LHCN-M2 (cell line): ENCODE measurements around the gene CD22. TPM values are rescaled to one million over a fixed set of nuclear protein-coding genes. Genes with fewer than 3 reads are reported as not detected.

ENCODE experiments used
- DNase-seq: peaks from one replicate; pipeline ENCODE4 v3.0.0-alpha.2; 2012; ENCODE audit warnings: low read depth
- total RNA-seq: library from RNA; depleted of rRNA; stranded (reverse); fragments of >200 nt; gene quantifications from 2 replicates; pipeline ENCODE4 v1.2.3, GENCODE V29; 2014

Gene CD22
- total RNA-seq, 1 experiment from 2014 or later = 2.2 TPM

DNA sequence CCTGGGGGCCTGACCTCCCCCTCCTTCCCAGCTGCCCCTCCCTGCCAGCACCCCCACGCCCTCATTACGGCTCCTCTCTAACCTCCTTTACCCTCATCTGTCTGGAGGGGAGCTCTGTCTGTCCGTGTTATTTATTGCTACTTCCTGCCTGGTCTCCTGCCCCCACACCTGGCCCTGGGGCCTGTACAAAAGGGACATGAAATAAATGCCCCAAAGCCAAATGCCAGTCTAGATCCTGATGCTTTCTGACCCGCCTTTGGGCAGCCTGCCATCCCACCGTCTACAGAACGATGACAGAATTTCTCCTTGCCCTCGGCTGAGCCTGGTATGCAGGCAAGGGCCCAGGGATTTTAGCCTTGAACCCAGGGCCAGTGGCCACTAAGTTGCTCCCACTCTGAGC, 15.4 kb upstream of the CD22 start:
- no peak for DNase-seq

DNA sequence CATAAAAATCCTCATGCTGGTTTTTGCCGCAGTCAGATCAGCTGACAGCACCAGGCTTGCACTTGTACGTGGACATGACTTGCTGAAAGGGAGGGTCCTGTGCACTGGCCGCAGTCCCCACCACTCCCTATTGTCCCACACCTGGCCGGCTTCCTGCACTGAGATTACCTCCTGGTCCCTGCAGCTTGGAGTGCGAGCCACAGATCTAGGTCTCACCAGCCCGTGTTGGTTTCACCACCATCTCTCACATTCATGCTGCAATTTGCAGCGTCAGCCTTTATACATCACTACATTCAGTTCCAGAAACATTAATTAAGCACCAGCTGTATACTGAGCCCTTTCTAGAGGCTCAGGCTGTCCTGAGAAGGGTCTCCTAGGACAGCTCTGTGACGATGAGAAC, 15.0 kb upstream of the CD22 start:
- no peak for DNase-seq

DNA sequence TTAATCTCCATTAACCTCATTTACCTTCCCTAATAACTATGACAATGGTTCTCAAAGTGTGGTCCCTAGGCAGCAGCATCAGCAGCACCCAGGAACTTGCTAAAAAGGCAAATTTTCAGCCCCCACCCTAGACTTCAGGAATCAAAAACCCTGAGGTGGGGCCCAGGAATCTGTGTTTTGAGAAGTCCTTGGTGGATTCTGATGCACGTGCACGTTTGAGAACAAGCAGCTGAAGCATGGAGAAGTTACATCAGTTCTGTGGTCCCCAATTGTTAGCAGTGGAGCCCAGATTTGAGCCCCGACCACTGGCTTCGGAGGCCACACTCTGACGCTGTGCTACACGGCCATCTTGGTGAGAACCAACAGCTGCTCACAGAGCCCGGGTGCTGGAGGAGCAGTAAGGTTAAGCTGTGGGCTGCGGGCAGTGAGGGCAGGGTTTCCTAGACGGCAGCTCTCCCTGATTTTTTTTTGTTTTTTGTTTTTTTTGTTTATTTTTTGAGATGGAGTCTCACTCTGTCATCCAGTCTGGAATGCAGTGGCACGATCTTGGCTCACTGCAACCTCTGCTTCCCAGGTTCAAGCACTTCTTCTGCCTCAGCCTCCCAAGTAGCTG, 14.0 kb upstream of the CD22 start:
- DNase-seq = no peak

DNA sequence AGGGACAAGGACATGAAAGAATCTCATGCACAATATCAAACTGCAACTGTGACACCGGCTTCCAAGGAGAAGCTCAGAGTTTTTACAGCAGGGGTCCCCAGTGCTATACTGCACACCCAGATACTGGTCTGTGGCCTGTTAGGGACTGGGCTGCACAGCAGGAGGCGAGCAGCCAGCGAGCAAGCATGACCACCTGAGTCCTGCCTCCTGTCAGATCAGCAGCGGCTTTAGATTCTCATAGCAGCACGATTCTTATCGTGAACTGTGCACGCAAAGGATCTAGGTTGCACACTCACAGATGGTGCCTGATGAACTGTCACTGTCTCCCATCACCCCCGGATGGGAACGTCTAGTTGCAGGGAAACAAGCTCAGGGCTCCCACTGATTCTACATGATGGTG, 13.1 kb upstream of the CD22 start:
- no peak for DNase-seq

DNA sequence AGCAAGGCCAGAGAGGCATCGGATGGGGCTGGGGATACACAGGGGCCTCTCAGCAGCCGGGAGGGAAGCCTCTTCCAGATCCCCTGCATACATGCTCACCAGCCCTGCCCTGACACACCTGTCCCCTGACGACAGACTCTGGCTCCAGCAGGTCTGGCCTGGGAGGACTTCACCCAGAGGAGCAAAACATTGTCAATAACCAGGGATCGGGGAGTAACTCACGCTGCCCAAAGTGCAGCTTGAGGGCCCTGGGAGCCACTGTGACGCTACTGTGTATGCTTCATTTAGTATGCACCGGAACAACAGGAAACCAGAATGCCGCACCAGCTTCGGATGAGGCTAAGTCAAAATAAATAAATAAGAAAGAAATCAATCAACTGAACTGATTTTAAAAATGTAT, 12.4 kb upstream of the CD22 start:
- no peak for DNase-seq

DNA sequence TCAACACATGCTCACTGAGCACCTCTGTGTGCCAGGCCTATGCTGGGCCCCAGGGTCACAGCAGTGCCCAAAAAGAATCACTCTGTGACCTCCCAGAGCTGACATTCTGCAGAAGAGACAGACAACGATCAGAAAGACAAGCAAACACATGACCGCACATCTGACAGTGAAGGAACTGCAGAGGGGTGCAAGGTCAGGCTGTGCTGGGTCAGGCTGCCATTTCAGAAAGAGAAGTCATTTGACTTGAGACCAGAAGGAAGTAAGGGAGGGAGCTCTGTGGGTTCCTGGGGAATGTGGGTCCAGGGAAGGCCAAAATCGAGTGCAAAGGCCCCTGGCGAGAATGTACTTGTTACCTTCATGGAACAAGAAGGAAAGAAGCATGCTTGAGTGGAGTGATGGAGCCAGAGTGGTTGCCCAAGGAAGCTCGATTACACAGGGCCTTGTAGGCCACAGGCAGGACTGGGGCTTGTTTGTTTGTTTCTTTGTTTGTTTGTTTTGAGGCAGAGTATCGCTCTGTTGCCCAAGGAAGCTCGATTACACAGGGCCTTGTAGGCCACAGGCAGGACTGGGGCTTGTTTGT, 11.4 kb upstream of the CD22 start:
- no peak for DNase-seq

DNA sequence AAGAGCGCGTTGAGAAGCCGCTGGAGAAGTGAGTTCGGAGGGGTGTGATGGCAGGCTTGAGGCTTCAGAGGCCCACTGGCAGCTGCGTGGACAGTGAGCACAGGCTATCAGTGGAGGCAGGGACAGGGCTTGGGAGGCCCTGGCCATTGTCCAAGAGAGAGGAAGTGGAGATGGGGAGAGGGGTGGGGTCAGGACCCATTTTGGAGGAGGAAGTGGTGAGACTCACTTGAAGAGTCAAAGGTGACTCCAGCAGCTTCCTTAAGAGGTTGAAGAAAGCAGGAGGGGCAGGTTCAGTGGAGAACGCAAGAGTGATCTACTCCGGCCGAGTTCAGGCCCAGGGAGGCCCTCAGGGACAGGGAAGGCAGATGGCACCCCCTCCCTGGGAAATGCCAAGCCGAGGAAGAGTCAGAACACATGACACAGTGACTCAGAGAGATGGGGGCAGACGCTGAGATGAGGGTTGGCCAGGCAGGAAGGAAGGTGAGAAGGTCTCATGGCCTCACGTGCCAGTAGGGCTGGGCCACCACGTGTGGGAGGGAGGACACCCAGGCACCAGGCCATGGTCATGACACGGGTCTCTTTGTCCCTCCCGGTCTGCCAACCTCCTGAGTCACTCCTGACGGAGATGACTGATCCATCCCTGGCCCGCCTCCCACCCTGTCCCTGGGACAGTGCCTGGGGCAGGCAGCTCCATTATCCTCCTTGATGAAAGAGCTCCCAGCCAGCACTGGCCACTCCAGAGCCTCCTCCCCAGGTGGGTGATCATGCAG, 10.1 kb upstream of the CD22 start:
- DNase-seq = peak; percentile 89

DNA sequence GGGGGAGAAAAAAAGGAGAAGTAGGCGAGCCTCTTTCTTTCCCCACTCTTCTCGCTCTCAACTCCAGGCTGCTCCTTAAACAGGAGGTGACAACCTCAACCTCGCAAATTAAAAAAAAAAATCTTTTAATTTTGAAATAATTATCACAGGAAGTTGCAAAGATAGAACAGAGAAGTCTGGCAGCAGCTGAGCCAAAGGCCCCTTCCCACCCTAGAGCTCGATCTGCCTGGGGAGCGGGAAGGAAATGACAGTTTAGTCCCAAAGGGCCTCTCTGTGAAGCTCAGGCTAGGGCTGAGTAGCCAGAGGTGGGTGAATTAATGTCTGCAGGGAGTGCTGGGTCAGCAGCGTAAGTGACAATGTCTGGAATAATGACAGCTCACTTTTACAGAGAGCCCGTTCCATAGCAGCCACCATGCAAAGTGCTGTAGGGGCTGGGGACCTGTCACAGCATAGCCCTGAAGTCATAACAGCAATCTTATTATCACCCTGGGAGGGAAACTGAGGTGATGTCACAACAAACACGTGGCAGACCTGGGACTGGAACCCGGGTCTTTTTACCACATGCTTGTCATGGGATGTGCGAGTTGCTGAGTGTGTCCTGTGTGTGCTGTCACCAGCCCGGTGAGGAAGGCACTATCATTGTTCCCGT, 8.8 kb upstream of the CD22 start:
- DNase-seq = no peak

DNA sequence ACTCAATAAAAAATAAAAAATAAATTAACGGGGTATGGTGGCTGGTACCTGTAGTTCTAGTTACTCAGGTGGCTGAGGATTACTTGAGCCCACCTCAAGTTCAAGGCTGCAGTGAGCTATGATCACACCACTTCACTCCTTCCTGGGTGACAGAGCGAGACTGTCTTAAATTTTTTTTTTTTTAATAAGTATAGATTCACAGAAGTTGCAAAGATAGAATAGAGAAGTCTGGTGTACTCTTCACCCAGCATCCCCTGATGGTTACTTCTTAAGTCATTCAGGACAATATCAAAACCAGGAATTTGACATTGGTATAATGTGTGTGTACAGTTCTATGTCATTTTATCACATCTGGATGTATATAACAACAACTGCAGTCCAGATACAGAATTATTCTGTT, 7.7 kb upstream of the CD22 start:
- DNase-seq = no peak

DNA sequence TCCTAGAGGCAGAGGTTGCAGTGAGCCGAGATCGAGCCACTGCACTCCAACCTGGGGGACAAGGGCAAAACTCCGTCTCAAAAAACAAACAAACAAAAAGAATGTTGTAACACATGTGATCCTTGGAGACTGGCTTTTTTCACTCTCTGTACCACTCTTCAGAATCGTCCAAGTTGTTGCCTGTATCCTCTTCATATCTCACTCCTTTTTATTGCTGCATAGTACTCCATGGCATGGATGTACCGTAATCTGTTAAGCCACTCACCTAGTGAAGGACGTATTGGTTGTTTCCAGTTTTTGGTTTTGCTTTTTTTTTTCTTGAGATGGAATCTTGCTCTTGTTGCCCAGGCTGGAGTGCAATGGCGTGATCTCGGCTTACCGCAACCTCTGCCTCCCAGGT, 7.0 kb upstream of the CD22 start:
- DNase-seq = no peak

DNA sequence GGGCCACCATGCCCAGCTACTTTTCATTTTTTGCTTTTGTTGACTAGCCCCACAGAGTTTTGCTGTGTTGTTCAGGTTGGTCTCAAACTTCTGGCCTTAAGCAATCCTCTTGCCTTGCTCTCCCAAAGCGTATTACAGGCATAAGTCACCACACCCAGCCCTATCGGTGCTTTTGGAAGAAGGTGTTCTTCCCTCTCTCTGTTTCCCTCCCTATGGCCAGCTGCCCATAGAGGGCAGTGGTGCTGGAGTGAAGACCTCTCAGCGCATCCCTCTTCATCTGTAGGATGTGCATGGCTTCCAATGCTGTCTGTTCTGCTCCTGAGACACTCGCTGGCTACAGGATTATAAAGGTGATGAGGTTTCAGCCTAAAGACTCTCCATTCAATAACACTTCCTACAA, 1.3 kb upstream of the CD22 start:
- no peak for DNase-seq

DNA sequence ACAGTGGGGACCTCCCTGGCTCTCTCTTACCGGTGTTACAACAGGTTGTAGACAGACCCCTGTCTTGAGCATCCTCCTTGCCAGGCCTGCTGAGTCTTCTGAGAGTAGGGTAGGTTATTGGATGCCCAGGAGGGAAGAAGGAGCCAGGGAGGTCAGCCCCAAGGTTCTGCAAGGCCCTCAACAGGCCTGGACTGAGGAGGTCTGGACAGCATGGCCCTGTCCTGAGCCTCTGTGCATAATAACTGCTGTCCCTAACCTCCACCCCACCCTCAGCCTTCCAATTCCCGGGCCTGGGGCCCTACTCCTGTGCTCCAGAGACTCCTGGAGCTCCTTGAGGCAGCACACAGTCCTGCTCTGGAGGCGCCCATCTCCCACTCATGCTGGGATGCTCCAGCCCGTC, 336 bp downstream of the CD22 start:
- DNase-seq = no peak

DNA sequence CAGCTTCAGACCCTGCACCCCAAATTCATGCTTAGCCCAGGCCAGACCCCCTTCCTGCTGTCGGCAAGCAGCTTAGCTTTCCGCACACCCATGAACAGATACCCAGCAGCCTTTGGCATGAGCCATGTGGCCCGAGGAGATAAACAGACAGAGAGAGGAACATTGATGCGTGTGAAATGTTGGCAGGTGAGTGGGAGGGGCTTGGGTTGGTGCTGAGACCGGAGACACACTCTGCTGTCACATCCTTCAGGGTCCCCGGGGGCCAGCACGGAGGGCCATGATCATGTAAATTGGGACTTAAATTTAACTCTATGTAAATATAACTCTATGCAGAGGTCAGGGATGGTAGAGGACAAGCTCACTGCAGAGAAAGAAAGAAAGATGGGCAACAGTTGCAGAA, 1.5 kb downstream of the CD22 start:
- DNase-seq = no peak

DNA sequence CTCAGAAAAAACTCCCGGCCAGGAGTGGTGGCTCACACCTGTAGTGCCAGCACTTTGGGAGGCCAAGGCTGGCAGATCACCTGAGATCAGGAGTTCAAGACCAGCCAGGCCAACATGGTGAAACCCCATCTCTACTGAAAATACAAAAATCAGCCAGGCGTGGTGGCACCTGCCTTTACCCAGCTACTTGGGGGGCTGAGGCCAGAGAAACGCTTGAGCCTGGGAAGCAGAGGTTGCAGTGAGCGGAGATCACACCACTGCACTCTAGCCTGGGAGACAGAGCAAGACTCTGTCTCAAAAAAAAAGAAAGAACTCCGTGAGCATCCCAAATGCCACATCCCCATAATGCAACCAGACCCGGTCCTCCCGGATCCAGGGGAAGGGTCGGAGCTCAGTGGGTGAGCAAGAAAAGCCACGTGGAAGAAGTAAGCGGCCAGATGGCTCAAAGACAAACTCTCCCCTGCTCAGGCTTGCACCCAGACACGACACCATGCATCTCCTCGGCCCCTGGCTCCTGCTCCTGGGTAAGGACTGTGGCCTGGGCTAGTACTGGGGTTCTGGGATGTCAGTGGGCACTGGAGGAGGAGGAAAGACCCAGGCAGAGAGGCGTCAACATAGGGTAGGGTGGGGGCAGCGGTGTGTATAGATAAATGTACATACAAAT, 2.7 kb downstream of the CD22 start:
- no peak for DNase-seq

DNA sequence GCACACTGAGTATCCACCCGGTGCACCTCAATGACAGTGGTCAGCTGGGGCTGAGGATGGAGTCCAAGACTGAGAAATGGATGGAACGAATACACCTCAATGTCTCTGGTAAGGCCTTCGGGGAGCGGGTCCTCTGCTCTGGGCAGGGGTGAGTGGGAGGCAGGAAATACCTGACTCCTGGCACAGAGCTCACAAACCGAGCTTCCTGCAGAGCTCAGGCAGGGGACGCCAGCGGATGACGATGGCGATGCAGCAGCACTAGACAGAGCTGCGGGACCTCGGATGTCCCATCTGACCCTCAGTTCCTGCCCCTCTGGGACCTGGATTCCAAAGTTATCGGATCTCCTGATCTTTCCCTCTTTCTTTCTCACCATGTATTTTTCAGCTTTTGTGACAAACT, 3.8 kb downstream of the CD22 start:
- no peak for DNase-seq

DNA sequence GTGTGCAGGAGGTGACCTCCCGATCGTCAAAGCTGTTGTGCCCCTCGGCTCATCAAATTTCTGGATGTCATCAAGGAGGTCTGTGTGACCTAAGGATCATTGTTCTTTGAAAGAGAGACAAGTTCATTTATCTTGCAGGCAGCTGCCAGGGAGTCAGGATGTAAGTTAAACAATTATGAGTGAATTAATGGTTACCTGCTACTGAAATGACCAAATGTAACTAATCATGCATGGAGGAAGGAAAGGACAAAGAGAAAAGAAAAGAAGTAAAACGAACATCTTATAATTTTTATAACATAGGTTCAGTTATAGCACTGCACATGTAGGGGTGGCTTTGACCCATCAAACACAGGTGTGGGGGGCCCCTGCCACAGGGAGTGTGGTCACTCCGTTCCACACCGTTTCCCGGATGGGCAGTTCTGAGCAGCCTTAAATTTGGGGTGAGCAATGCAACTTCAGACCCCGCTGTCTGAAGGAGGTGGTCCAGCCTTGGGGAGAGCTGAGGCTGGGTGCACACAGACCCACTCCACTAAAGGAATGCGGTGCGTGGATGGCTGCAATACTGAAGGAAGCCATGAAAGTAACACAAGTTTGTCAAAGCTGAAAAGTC, 5.3 kb downstream of the CD22 start:
- no peak for DNase-seq

DNA sequence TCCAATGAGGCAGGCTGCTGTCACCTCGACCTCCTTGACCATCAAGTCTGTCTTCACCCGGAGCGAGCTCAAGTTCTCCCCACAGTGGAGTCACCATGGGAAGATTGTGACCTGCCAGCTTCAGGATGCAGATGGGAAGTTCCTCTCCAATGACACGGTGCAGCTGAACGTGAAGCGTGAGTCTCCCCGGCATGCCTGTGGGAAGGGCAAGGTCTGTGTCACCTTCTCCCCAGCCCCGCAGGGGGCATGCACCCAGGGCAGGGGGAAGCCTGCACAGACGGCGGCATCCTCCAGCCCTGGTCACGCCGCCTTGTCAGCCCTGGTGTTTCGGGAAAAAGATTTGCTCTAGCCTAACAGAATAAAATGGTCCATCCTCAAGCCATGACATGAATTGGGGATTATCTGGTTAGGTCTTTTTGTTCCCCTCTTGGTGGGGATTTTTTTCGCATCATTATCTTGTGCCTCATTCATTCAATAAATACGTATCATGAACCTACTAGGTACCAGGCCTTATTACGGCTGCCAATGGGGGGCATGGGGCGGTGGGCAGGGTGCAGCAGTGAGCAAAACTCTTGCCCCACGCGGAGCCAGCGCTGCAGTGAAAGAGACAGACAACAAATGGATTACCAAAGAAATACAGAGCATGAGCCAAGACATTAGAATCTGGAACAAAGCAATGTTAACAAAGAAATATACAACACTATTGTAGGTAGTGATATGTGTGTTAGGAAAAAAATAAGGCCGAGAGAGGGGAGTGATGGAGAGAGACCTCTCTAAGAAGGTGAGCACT, 7.4 kb downstream of the CD22 start:
- no peak for DNase-seq

DNA sequence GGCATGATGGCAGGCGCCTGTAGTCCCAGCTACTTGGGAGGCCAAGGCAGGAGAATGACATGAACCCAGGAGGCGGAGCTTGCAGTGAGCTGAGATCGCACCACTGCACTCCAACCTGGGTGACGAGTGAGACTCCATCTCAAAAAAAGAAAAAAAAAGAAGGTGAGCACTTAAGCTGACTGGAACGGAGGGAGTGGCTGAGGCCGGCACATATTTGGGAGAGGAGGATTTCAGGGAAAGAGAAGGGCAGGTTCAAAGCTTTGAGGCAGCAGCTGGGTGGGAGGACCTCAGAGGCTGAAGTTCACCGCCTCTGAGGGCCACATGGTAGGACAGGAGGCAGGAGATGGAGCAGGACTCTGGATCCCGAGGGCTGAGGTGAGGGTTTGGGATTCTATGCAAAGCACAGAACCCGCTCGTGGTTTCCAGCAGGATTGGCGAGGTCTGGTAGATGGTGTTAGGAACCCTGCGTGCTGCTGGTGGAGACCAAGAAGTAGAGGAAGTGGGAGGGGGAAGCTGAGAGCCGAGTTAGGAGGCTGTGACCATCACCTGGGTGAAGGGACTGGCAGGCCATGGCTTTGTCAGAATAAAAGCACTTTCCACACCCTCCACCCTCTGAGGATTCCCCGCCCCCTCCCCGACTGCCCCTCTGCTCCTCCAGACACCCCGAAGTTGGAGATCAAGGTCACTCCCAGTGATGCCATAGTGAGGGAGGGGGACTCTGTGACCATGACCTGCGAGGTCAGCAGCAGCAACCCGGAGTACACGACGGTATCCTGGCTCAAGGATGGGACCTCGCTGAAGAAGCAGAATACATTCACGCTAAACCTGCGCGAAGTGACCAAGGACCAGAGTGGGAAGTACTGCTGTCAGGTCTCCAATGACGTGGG, 8.4 kb downstream of the CD22 start:
- no peak for DNase-seq

DNA sequence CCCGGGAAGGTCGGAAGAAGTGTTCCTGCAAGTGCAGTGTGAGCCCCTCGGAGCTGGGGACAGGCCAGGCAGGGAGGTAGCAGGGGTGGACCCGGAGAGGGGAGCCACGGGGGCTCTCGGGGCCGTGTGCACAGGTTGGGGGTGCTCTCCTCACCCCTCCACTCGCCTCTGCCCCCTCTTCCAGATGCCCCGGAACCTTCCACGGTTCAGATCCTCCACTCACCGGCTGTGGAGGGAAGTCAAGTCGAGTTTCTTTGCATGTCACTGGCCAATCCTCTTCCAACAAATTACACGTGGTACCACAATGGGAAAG, 9.0 kb downstream of the CD22 start:
- no peak for DNase-seq

DNA sequence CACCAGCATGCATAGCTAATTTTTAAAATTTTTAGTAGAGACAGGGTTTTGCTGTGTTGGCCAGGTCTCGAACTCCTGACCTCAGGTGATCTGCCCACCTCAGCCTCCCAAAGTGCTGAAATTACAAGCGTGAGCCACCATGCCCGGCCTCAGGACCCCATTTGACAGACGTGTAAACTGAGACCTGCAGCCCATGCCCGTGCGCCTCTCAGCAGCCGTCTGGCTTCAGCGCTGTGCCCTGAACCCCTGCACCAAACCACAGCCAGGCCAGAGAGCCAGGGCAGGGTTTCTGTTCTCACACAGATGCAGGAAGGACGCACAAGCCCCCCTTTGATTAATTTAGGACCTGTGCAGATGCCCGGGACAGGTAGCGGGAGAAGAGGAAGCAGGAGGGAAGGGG, 11.4 kb downstream of the CD22 start:
- no peak for DNase-seq
